Measurements from ENCODE around the gene INPP5J. TPM values are rescaled to one million over a fixed set of nuclear protein-coding genes. Genes with fewer than 3 reads are reported as not detected.

INPP5J gene
- total and polyA plus RNA-seq, 9 of the 15 experiments (the other 6 are each of a cell fraction or from before 2014, with no cell fraction given), result 0.10 to 6.3 (median 4.8) TPM

GRCh38 chr22:31089160-31090100, 33.3 kb upstream of the INPP5J start (continued):
- peak; percentile 72 to 83 for TF ChIP-seq RAD21 (CRISPR knock-in tag; conservative IDR thresholded peaks at IDR 0.05 in 1 of 2, IDR thresholded peaks at IDR 0.05 in 1 of 2)

GRCh38 chr22:31090217-31091085, 32.3 kb upstream of the INPP5J start:
- WGBS (ENCODE audit: insufficient coverage, low coverage, missing lambda C conversion rate), result 90% methylated on average over 8 of the region's 15 CpGs
- no peaks in the 10 kb centered on the region for H3K9me3 ChIP-seq (replicated peaks; ENCODE audit: control insufficient read depth, insufficient read depth, low read depth, low read length)
- H3K9ac ChIP-seq (ENCODE audit: insufficient read depth in 1 of 2, low read depth in 2 of 2, low read length in 2 of 2), result no peak overlapping the region
- ChIA-PET POLR2A (interaction anchor here (0.7 kb wide), 1 partner anchor 488 kb away, joined by 3 read pairs; no protein-coding TSS in a partner anchor), CTCF (ENCODE audit: low intra/inter-chr PET ratio) (no interaction called here)
- H4K20me1 ChIP-seq (replicated peaks; ENCODE audit: control insufficient read depth, insufficient read depth, low read length), result no peaks in the 10 kb centered on the region
- H2AFZ ChIP-seq (ENCODE audit: low read depth, low read length), result no peak overlapping the region
- H3K27ac ChIP-seq (ENCODE audit: extremely low read depth, low read depth, low read length), result no peak overlapping the region
- peaks cover 5% of the 10 kb centered on the region for H3K9me1 ChIP-seq (ENCODE audit: control insufficient read depth, insufficient read depth, low read length)
- H3K79me2 ChIP-seq (ENCODE audit: control insufficient read depth, insufficient read depth, low read length), result no peaks in the 10 kb centered on the region; the same call in 2 of the 3 replicates
- FAIRE-seq (no peak), ATAC-seq (no peak), DNase-seq (ENCODE audit: extremely low read depth in 1 of 4, low spot score in 3 of 4) (no peak)
- no peak overlapping the region for H3K4me2 ChIP-seq (ENCODE audit: insufficient read depth, low read length)
- in situ Hi-C loops (cut with MboI), result no loop called here
- H3K36me3 ChIP-seq (ENCODE audit: control insufficient read depth, insufficient read depth, low read length), result peaks cover 33% of the 10 kb centered on the region; the same call in 2 of the 3 replicates
- BruUV-seq (replicated peaks), result no TSS peak
- intact Hi-C loops (cut with micrococcal nuclease), result no loop called here
- H3K27me3 ChIP-seq (ENCODE audit: control insufficient read depth in 2 of 2, insufficient read depth in 2 of 2, low read length in 2 of 2), result no peaks in the 10 kb centered on the region
- peaks cover 17 to 45% of the 10 kb centered on the region in 2 experiments; a peak in 4 of 5 replicates for H3K4me1 ChIP-seq (replicated peaks in 1 of 2; ENCODE audit: control insufficient read depth in 2 of 2, insufficient read depth in 2 of 2, low read length in 2 of 2)
- H3K4me3 ChIP-seq, result no peak overlapping the region
- no peak for TF ChIP-seq NFIX (CRISPR knock-in tag; IDR thresholded peaks at IDR 0.05; ENCODE audit: low read depth)
- TF ChIP-seq ARHGAP35 (IDR thresholded peaks at IDR 0.05; ENCODE audit: partially characterized antibody), result no peak
- TF ChIP-seq CXXC5 (CRISPR knock-in tag; IDR thresholded peaks at IDR 0.05), result no peak
- no peak for TF ChIP-seq ZNF445 (CRISPR knock-in tag; IDR thresholded peaks at IDR 0.05; ENCODE audit: low read depth)
- TF ChIP-seq PKNOX1 (IDR thresholded peaks at IDR 0.05), result no peak
- no peak for TF ChIP-seq HLTF (IDR thresholded peaks at IDR 0.05)
- no peak for TF ChIP-seq FOXJ2 (tag; IDR thresholded peaks at IDR 0.05)
- no peak for TF ChIP-seq ESRRB (CRISPR knock-in tag; IDR thresholded peaks at IDR 0.05; ENCODE audit: borderline replicate concordance)
- TF ChIP-seq KLF10 (CRISPR knock-in tag; IDR thresholded peaks at IDR 0.05), result no peak
- no peak for TF ChIP-seq ZNF121 (CRISPR knock-in tag; conservative IDR thresholded peaks at IDR 0.05)
- no peak for TF ChIP-seq PHTF2 (CRISPR knock-in tag; IDR thresholded peaks at IDR 0.05)
- no peak for TF ChIP-seq NONO (IDR thresholded peaks at IDR 0.05; ENCODE audit: low read depth in 2 of 2, low read length in 1 of 2)
- TF ChIP-seq E2F8 (IDR thresholded peaks at IDR 0.05; ENCODE audit: low read depth, partially characterized antibody), result no peak
